ES-I3 (cell line): ENCODE results near the gene TRIM7.
"Not testable (repeated sequence)": the region's sequence is repeated elsewhere in the genome, so short reads cannot be mapped to it uniquely, and the experiment has no call there.

Source experiments
- H3K36me3 ChIP-seq: 2 replicates; pipeline ENCODE4 v1.6.1; 2013; ENCODE audit warnings: mild to moderate bottlenecking, low read length, control low read depth, moderate library complexity; ENCODE audit not compliant: insufficient read depth
- H3K4me1 ChIP-seq: 2 replicates; pipeline ENCODE4 v1.6.1; 2013; ENCODE audit warnings: mild to moderate bottlenecking, control low read depth, low read length; ENCODE audit not compliant: insufficient read depth
- H3K9ac ChIP-seq: 2 replicates; pipeline ENCODE4 v1.6.1; 2013; ENCODE audit warnings: low read depth, mild to moderate bottlenecking, low read length, moderate library complexity
- H3K9me3 ChIP-seq: 2 replicates; pipeline ENCODE4 v1.6.1; 2013; ENCODE audit warnings: mild to moderate bottlenecking, low read length, moderate library complexity; ENCODE audit not compliant: control insufficient read depth, insufficient read depth

The TRIM7 gene

DNA sequence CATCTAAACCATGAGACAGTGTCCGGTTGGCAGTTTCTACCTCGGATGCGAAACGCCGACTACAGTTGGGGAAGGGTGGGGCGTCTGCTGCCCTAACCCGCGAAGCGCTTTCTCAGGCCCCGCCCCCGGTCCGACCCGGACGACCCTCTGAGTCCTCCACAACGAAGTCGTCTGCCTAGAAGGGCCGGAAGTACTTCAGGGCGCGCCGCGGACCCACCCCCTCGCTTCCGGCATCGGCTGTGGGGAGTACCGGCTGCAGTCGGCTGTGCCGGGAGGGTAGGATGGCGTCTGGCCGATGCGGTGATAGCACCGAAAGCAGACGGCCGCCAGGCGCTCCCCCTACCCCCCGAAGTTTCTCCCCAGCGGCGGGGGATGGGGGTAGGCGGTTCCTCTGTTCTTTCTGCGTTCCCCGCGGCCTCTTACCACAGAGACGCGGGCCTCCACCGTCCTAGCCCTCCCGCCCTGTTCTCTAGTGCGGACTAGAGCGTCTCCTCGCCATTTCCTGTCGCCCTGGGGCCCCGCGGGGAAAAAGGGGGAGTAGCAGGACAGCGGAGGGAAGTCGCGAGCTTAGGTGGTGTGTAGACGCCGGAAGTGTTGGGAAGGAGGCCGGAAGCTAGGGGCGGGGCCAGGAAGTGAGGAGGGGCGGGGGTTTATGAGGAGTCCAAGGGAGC, 18.2 kb upstream of the TRIM7 start, which contains the start of gene TRIM41:
Gene TRIM41 (plus strand): TSS at position 224 of the 671 bp plus-strand sequence. CDS start 719 bp downstream, outside the sequence.
- H3K36me3 ChIP-seq, result peaks cover 3% of the 10 kb centered on the region; the same call in 1 of the 2 replicates
- H3K9me3 ChIP-seq, result no peaks in the 10 kb centered on the region
- no peaks in the 10 kb centered on the region for H3K4me1 ChIP-seq
- H3K9ac ChIP-seq, result peak within 1 kb of the TSS; percentile 60

DNA sequence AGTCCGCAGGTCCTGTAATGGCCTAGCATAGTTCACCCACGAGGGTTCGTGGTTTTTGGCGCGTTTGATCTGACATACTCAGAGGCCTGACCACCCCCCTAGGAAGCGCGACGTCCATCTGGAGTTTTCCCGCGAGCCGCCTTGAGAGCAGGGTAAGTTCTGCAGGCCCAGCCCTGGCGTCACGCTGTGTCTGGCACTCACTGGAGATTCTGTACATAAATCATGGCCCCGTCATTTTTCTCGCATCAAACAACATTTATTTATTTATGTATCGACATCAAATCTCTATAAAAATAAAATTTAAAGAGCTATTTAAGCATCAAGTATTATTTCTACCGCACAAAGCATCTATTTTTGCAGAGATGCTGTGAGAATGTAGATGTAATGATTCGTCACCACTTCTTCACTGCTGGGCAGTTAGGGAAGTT, 17.6 kb upstream of the TRIM7 start:
- Histone ChIP-seq H3K9ac (peak overlapping the region; percentile 60), H3K9me3 (no peaks in the 10 kb centered on the region), H3K4me1 (no peaks in the 10 kb centered on the region), H3K36me3 (peaks cover 2% of the 10 kb centered on the region; the same call in 1 of the 2 replicates)

DNA sequence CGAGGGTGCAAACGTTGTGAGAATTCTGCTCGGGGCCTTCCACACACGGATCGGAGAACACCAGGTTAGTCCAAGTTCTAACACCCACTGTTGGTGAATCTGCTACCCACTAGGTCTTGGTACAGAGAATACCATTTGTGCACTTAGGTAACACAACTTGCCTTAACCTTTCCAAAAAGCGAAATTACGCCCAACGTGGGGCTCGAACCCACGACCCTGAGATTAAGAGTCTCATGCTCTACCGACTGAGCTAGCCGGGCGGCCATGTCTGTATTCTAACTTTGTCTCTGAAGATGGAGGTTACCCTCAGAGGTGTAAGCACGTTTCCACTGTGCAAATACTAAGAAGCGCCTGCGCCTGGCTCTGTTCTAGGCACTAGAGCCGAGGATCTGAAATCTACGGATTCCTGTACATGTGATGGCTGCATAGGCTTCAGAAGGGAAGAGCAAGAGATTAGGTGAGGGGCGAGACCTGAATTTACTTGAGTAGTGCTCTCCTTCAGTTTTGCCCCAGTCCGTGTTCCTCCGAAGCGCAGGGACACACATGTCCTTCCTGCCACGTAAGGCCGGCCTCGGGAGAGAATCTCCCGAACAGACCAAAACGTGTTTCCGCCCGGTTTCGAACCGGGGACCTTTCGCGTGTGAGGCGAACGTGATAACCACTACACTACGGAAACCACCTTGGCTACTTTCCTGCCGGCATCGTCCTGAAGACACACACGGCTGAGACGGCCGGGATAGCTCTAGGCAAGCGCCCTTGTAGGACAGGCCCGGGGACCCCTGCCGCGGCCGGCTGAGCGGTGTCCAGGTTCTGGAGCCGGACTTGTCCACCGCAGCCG, 17.0 kb upstream of the TRIM7 start:
- Histone ChIP-seq H3K9me3 (no peaks in the 10 kb centered on the region), H3K9ac (peak overlapping the region; percentile 60), H3K36me3 (no peaks in the 10 kb centered on the region), H3K4me1 (no peaks in the 10 kb centered on the region)

DNA sequence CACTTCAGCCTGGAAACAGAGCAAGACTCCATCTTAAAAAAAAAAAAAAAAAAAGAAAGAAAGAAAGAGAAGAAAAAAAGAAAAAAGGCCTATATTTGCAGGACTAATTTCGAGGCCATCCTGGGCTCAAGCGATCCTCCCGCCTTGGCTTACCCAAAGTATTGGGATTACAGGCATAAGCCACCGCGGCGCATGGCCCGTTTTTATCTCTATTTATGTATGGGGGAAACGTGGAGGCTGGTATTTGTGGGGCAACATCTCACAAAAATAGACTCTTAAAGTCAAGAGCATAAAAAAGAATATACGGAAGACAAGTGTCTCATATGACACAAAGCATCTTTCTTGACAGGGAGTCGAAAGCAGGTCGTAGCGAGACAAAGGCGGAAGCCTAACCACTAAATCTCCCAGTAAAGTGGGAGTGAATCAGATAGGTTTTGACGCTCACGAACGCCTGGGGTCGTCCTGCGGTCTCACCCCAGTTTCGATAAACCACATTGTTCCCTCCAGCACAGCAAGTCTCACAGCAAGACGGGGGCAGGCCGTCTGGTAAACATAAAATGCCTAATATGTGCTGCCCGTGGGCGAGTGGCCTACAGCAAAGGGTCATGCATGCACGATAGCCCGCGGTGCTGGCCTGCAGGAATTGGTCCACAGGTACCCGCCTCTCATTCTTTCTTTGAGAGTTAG, 16.3 kb upstream of the TRIM7 start:
- Histone ChIP-seq H3K36me3 (no peaks in the 10 kb centered on the region), H3K9ac (peak overlapping the region; percentile 60; the same call in 1 of the 2 replicates), H3K4me1 (no peaks in the 10 kb centered on the region), H3K9me3 (no peaks in the 10 kb centered on the region)

DNA sequence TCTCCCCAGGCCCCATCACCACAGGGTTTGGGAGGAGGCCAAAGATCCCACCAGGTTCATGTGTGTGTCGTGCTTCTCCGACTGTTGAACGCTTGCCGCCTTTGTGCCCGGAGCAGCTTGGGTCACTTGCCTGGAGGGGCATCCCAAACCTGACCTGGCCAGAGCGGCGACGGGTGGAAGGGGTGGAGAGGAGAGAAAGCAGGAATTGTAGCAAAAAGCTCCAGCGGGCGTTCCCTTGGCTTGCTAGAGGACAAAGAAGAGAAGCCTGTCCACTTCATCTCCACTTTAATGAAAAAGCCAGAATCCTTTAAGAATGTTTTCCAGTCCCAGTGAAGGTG, 15.2 kb upstream of the TRIM7 start:
- H3K4me1 ChIP-seq, result no peaks in the 10 kb centered on the region
- no peaks in the 10 kb centered on the region for H3K36me3 ChIP-seq
- H3K9ac ChIP-seq, result no peak overlapping the region
- H3K9me3 ChIP-seq, result no peaks in the 10 kb centered on the region

DNA sequence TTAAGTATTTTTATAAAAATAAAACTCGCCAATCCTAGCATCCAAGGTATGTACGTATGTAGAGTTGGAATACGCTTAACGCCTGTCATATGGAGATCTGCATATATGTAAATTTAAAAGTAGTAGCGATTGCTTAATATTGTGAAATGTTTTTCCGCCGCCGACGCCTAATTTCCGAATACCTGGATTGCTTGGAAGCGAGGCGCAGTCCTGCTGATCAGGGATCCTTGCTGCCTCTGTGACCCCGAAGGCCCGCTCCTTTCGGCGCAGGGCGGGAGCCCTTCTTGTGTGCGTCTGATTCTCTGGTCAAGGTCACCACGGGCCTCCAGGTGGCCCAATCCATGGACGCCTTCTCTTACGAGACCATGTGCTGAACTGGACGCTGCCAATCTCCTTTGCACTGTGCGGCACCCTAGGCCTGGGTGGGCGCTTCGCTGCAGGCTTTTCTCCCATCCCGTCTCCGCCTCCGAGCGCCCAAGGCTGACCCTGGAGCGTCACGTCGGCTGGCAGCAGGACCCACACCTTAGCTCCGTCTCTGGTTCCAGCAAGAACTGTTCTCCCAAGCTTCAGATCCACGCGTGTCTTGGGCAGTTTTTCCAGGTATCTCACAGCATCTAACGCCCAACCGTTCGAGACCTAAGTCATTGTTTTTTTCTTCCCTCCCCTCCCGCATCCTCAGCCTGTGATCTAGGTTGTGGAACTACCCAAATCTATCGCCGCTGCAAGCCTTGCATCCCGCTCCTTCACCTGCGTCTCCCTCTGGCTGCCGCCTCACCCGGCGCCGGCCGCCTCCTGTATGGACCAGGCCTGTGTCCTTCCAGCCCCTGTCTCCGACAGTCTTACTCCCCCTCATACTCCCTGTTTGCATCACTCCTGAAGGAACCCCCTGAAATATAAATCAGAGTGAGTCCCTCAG, 14.5 kb upstream of the TRIM7 start:
- Histone ChIP-seq H3K9me3 (no peaks in the 10 kb centered on the region), H3K9ac (no peak overlapping the region), H3K4me1 (no peaks in the 10 kb centered on the region), H3K36me3 (no peaks in the 10 kb centered on the region)

DNA sequence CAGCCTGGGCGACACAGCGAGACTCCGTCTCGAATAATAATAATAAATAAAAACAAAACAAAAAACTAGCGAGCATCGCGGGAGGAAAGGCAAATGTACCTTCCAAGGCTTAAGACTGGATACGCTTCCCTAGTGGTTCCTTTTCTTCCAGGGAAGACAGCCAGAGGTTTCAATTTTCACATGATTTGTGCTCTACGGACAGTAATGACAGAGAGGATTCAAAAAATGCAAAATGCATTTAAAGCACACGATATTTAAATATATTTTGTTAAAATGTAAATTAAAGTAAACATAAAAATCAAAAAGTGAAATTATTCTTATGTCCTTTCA, 13.8 kb upstream of the TRIM7 start:
- Histone ChIP-seq H3K36me3 (no peaks in the 10 kb centered on the region), H3K4me1 (no peaks in the 10 kb centered on the region), H3K9me3 (no peaks in the 10 kb centered on the region), H3K9ac (peak overlapping the region; percentile 78; the same call in 1 of the 2 replicates)

DNA sequence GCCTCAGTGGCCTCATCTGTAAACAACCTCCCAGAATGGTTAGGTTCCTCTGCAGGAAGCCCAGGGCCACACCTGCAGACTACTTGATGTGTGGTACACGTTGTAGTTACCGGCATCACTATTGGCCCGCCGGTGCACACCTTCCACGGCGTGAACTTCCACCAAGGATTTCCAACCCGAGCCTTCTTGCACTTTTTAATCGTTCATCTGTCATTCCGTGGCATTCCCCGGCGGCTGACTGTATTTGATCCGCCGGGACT, 12.7 kb upstream of the TRIM7 start:
- Histone ChIP-seq H3K9me3 (no peaks in the 10 kb centered on the region), H3K9ac (peak overlapping the region; percentile 58; the same call in 1 of the 2 replicates), H3K4me1 (no peaks in the 10 kb centered on the region), H3K36me3 (no peaks in the 10 kb centered on the region)

DNA sequence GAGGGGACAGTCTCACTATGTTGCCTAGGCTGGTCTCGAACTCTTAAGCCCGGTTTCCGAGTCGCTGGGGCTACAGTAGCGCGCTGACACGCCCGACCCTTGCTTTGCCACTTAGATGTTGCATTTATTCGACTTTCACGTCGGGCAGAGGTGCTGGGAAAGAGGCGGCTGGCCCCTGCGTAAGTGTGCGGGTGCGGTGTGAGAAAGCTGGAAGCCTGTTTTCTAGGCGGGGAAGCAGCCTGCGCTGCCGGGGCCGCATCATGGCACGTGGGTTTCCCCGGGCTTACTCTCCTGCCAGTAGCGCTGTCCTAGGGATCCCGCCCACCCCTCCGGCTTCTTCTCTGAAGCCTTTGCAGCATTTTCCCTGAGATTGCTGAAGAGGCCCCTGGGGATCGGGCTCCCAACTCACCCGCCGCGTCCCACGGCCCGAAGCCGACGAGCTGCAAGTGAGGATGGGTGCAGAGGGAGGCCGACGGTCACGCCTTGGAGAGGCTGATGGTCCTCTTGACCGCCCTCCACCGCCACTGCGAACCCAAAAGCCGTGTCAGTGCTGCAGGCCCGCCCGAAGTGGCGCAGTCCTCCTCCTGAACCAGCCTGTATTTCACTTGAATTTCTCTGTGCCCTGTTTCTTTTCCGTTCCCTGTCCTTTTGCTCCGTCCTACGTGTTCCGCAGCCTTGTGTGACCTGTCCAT, 12.3 kb upstream of the TRIM7 start:
- H3K9ac ChIP-seq, result peak overlapping the region; percentile 58; the same call in 1 of the 2 replicates
- no peaks in the 10 kb centered on the region for H3K4me1 ChIP-seq
- no peaks in the 10 kb centered on the region for H3K36me3 ChIP-seq
- H3K9me3 ChIP-seq, result no peaks in the 10 kb centered on the region

DNA sequence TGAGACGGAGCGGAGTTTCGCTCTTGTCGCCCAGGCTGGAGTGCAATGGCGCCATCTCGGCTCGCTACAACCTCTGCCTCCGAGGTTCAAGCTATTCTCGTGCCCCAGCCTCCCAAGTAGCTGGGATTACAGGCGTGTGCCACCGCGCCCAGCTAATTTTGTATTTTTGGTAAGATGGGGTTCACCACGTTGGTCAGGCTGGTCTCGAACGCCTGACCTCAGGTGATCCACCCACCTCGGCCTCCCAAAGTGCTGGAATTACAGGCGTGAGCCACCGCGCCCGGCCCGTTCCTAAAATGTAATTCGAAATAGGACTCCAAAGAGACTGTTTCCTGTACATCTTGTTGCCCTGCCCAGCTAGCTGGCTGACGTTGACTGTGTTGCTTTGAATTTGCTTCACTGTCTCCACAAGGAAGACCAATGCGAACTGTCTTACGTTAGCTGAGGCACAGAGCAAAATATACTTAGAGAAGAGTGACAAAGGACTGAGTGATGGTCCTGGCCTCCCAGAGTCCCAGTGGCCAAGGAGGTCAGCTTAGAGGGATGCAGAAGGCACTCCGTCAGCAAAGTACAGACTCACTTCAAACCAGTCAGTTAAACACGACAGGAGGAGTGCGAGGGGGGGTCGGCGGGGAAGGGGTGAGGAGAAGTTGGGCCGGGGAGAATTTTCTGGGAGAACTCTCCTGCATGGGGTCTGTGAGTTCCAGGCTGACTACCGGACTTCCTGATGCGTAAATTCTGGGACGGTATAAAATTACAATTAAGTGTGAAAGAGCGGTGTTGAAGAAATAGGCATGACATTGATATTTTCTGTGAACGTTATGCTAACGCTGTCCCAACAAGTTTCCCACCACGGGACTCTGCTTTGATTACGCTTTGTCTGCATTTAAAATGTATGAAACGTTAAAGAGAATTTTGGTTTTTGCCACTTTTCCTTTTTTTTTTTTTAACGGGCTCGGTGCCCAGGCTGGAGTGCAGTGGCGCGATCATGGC, 11.3 kb upstream of the TRIM7 start:
- Histone ChIP-seq H3K4me1 (no peaks in the 10 kb centered on the region), H3K36me3 (no peaks in the 10 kb centered on the region), H3K9me3 (no peaks in the 10 kb centered on the region), H3K9ac (peak overlapping the region; percentile 76; the same call in 1 of the 2 replicates)

DNA sequence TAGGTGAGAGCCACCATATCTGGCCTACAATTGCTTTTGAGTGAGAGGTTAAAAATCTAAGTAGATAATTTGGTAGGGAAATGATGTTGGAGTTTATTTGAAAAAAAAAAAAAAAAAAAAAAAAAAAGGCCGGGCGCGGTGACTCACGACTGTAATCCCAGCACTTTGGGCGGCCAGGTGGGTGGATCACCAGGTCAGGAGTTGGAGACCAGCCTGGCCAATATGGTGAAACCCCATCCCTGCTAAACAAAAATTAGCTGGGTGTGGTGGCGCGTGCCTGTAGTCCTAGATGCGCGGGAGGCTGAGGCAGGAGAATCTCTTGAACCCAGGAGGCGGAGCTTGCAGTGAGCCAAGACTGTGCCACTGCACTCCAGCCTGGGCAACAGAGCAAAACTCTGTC, 9.3 kb upstream of the TRIM7 start:
- H3K9ac ChIP-seq, H3K9me3 ChIP-seq, H3K36me3 ChIP-seq, H3K4me1 ChIP-seq: not testable (repeated sequence)

DNA sequence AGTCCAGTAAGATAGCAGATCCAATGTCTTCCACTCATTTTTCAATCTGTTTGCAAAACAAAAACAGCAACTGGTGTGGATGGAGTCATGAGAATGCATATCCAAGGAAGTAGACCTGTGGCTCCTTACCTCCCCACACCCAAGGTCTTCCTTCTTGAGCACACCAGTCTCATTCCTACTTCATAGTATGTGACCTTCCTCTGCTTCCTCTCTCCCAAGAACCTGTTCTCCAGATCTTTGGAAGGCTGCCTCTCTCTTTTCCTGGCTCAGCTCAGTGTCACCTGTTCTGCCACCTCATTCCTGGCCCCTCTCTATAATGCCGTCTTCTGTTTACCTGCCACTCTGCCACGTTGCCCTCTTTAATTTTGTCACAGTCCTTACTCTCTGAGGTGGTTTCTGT, 7.9 kb upstream of the TRIM7 start:
- Histone ChIP-seq H3K9me3 (no peaks in the 10 kb centered on the region), H3K9ac (no peak overlapping the region), H3K36me3 (no peaks in the 10 kb centered on the region), H3K4me1 (no peaks in the 10 kb centered on the region)

DNA sequence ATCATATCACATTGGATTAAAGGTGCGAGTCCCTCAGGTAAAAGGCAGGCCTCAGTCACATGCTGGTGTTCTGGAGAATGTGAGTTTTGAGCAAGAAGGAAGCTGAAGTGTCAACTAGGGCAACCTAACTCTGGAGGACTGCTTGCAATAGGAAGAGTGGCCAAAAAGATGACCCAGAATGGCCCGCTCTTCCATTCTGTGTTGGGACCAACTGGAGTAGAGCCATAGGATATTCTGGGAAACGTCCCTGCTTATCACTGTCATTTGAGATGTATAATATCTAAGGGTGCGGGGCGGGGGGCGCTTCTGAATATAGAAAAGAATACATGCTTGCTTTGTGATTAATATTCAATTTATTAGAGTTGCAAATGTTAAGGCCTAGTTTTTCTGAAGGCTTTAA, 7.1 kb upstream of the TRIM7 start:
- Histone ChIP-seq H3K4me1 (no peaks in the 10 kb centered on the region), H3K9ac (no peak overlapping the region), H3K36me3 (no peaks in the 10 kb centered on the region), H3K9me3 (no peaks in the 10 kb centered on the region)
